H1 (cell line): ENCODE measurements around the gene MGAT5. TPM values are rescaled to one million over a fixed set of nuclear protein-coding genes. Genes with fewer than 3 reads are reported as not detected.

ENCODE experiments used
- CTCF ChIA-PET: fragments of 300-600 bp; sonication (Branson Sonifier 250); formaldehyde crosslinking; loops from one replicate; lab custom pipeline; 2021; ENCODE audit not compliant: partially characterized antibody; lab: Charles Lee
- POLR2A ChIA-PET: fragments of 300-600 bp; sonication (Branson Sonifier 250); formaldehyde crosslinking; loops from one replicate; lab custom pipeline; 2021; ENCODE audit warnings: inconsistent platforms; ENCODE audit not compliant: partially characterized antibody; lab: Charles Lee
- DNase-seq, 2 experiments: peaks; one replicate each; pipeline versions ENCODE4 v3.0.0 to v3.0.0-alpha.2; 2010 to 2022; ENCODE audit warnings: low spot score in 2 of 2, low read depth in 1 of 2, mixed read lengths in 1 of 2
- FAIRE-seq: peaks from 2 replicates; lab custom pipeline; 2011; peaks lifted over from hg19 to GRCh38; lab: Jason Lieb, UNC
- H2AFZ ChIP-seq: 2 replicates; pipeline ENCODE4 v1.8.1; 2012; ENCODE audit warnings: low read length, inconsistent platforms
- H2AK5ac ChIP-seq: 2 replicates; pipeline ENCODE4 v1.6.1; 2013; ENCODE audit warnings: low read depth, low read length
- H2BK120ac ChIP-seq: replicated peaks from 2 replicates; pipeline ENCODE3; 2013; ENCODE audit warnings: low read depth, low read length, inconsistent platforms
- H2BK12ac ChIP-seq: 2 replicates; pipeline ENCODE4 v1.6.1; 2013; ENCODE audit warnings: low read depth, low read length
- H2BK15ac ChIP-seq: 2 replicates; pipeline ENCODE4 v1.6.1; 2013; ENCODE audit warnings: low read length
- H2BK20ac ChIP-seq: 2 replicates; pipeline ENCODE4 v1.6.1; 2013; ENCODE audit warnings: low read length
- H2BK5ac ChIP-seq: 2 replicates; pipeline ENCODE4 v1.6.1; 2013; ENCODE audit warnings: low read depth, low read length
- H3K14ac ChIP-seq: 2 replicates; pipeline ENCODE4 v1.6.1; 2013; ENCODE audit warnings: inconsistent platforms; ENCODE audit not compliant: insufficient read length
- H3K18ac ChIP-seq: 2 replicates; pipeline ENCODE4 v1.6.1; 2013; ENCODE audit warnings: low read length; ENCODE audit errors: extremely low read depth
- H3K23ac ChIP-seq: 2 replicates; pipeline ENCODE4 v1.6.1; 2013; ENCODE audit warnings: inconsistent platforms; ENCODE audit not compliant: insufficient read length
- H3K23me2 ChIP-seq: 2 replicates; pipeline ENCODE4 v1.6.1; 2013; ENCODE audit warnings: low read depth, low read length
- H3K27ac ChIP-seq: 2 replicates; pipeline ENCODE4 v1.6.1; 2011; ENCODE audit warnings: low read depth, low read length, inconsistent platforms
- H3K27me3 ChIP-seq, 4 experiments: replicated peaks in 1 of 4; 1 replicate in 1 of 4; 2 replicates in 3 of 4; pipeline versions ENCODE4 v1.6.1 to v1.8.1; 2011 to 2013; ENCODE audit warnings: low read length in 3 of 4, mild to moderate bottlenecking in 3 of 4, inconsistent platforms in 2 of 4, mixed read lengths in 2 of 4, moderate library complexity in 1 of 4; ENCODE audit not compliant: control insufficient read depth in 3 of 4, insufficient read depth in 3 of 4; ENCODE audit errors: extremely low read depth in 1 of 4
- H3K36me3 ChIP-seq, 4 experiments: 2 replicates each; pipeline versions ENCODE4 v1.6.1 to v1.8.1; 2011 to 2013; ENCODE audit warnings: mild to moderate bottlenecking in 4 of 4, low read length in 3 of 4, moderate library complexity in 2 of 4, control low read depth in 1 of 4, inconsistent platforms in 1 of 4; ENCODE audit not compliant: insufficient read depth in 4 of 4, control insufficient read depth in 2 of 4
- H3K4ac ChIP-seq: replicated peaks from 2 replicates; pipeline ENCODE3; 2013; ENCODE audit warnings: low read length, low read depth, mixed read lengths, inconsistent platforms; ENCODE audit not compliant: insufficient read length
- H3K4me1 ChIP-seq, 4 experiments: replicated peaks in 1 of 4; 1 replicate in 1 of 4; 2 replicates in 3 of 4; pipeline versions ENCODE4 v1.6.1 to v1.8.1; 2011 to 2013; ENCODE audit warnings: low read length in 3 of 4, inconsistent platforms in 2 of 4, mixed read lengths in 1 of 4; ENCODE audit not compliant: insufficient read depth in 4 of 4, control insufficient read depth in 3 of 4
- H3K4me2 ChIP-seq, 2 experiments: 2 replicates each; pipeline versions ENCODE4 v1.6.1 to v1.8.1; 2011 to 2013; ENCODE audit warnings: low read depth in 2 of 2, low read length in 2 of 2, control low read depth in 1 of 2, inconsistent platforms in 1 of 2, mild to moderate bottlenecking in 1 of 2; ENCODE audit not compliant: insufficient read depth in 1 of 2
- H3K4me3 ChIP-seq, 4 experiments: fragments of 200-600, 300-600 bp in 1 of 4; sonication (generic), shearing (Covaris generic), sonication (Bioruptor Twin) in 1 of 4; 2 replicates each; pipeline versions ENCODE4 v1.5.1 to v1.8.1; 2011 to 2016; ENCODE audit warnings: low read length in 4 of 4, low read depth in 3 of 4, control low read depth in 2 of 4, inconsistent platforms in 2 of 4, mild to moderate bottlenecking in 2 of 4, mixed read lengths in 1 of 4, moderate library complexity in 1 of 4; ENCODE audit not compliant: insufficient read depth in 2 of 4; ENCODE audit errors: extremely low read depth in 1 of 4
- H3K56ac ChIP-seq: replicated peaks from 2 replicates; pipeline ENCODE3; 2013; ENCODE audit warnings: low read depth, mild to moderate bottlenecking, mixed read lengths, low read length, inconsistent platforms; ENCODE audit not compliant: insufficient read length
- H3K79me1 ChIP-seq: 2 replicates; pipeline ENCODE4 v1.6.1; 2013; ENCODE audit warnings: low read depth, low read length, control low read depth
- H3K79me2 ChIP-seq, 2 experiments: 2 replicates each; pipeline versions ENCODE4 v1.6.1 to v1.8.1; 2012 to 2013; ENCODE audit warnings: low read length in 2 of 2, mild to moderate bottlenecking in 2 of 2, inconsistent platforms in 1 of 2; ENCODE audit not compliant: insufficient read depth in 2 of 2, control insufficient read depth in 1 of 2
- H3K9ac ChIP-seq, 4 experiments: replicated peaks in 1 of 4; 1 replicate in 1 of 4; 2 replicates in 3 of 4; pipeline versions ENCODE4 v1.6.1 to v1.8.1; 2011 to 2013; ENCODE audit warnings: low read depth in 3 of 4, low read length in 3 of 4, control low read depth in 2 of 4, mild to moderate bottlenecking in 2 of 4, moderate library complexity in 2 of 4, inconsistent platforms in 1 of 4; ENCODE audit errors: extremely low read depth in 1 of 4
- H3K9me3 ChIP-seq, 2 experiments: 2 replicates each; pipeline versions ENCODE4 v1.6.1 to v1.8.1; 2012 to 2013; ENCODE audit warnings: mild to moderate bottlenecking in 2 of 2, moderate library complexity in 2 of 2, control low read depth in 1 of 2, inconsistent platforms in 1 of 2, low read depth in 1 of 2, low read length in 1 of 2, mixed read lengths in 1 of 2; ENCODE audit not compliant: insufficient read depth in 2 of 2
- H4K20me1 ChIP-seq, 2 experiments: replicated peaks in 1 of 2; 2 replicates each; pipeline versions ENCODE3 to v1.8.1; 2011 to 2013; ENCODE audit warnings: inconsistent platforms in 2 of 2, low read length in 2 of 2, mild to moderate bottlenecking in 1 of 2; ENCODE audit not compliant: insufficient read depth in 2 of 2, control insufficient read depth in 1 of 2
- H4K5ac ChIP-seq: 2 replicates; pipeline ENCODE4 v1.6.1; 2013; ENCODE audit warnings: low read length, low read depth, mixed read lengths, inconsistent platforms; ENCODE audit not compliant: insufficient read length
- H4K8ac ChIP-seq: 2 replicates; pipeline ENCODE4 v1.8.0; 2013; ENCODE audit warnings: mild to moderate bottlenecking, moderate library complexity, low read length, inconsistent platforms; ENCODE audit not compliant: insufficient read depth; ENCODE audit errors: extremely low read depth
- H4K91ac ChIP-seq: replicated peaks from 2 replicates; pipeline ENCODE3; 2013; ENCODE audit warnings: low read length, mixed read lengths, inconsistent platforms; ENCODE audit not compliant: insufficient read length
- ASH2L ChIP-seq: fragments of 200-600, 300-600 bp; sonication (generic); IDR thresholded peaks from one replicate; pipeline ENCODE4 v1.7.1; 2017; ENCODE audit warnings: low read length
- CBX5 ChIP-seq: fragments of 300-800, 300-1000 bp; sonication (generic); IDR thresholded peaks from 2 replicates; pipeline ENCODE4 v1.7.1; 2016; ENCODE audit warnings: antibody characterized with exemption, low read length, low read depth
- CBX8 ChIP-seq: fragments of 300-800, 300-1000 bp; sonication (generic); IDR thresholded peaks from 2 replicates; pipeline ENCODE4 v1.7.1; 2016; ENCODE audit warnings: low read depth, low read length, borderline replicate concordance
- CEBPB ChIP-seq: IDR thresholded peaks from 2 replicates; pipeline ENCODE4 v1.6.1; 2012; ENCODE audit warnings: low read depth, low read length
- EZH2 ChIP-seq: fragments of 200-600 bp; sonication (generic); IDR thresholded peaks from 2 replicates; pipeline ENCODE4 v1.7.1; 2012; ENCODE audit warnings: low read depth, mild to moderate bottlenecking, moderate library complexity, low read length, inconsistent platforms; ENCODE audit not compliant: severe bottlenecking
- HDAC2 ChIP-seq, 2 experiments: fragments of 300-600 bp in 1 of 2; sonication (generic) in 1 of 2; IDR thresholded peaks; 2 replicates each; pipeline ENCODE4 v1.6.1; 2011 to 2012; ENCODE audit warnings: low read depth in 2 of 2, low read length in 2 of 2, mild to moderate bottlenecking in 2 of 2, moderate library complexity in 2 of 2, borderline replicate concordance in 1 of 2, inconsistent platforms in 1 of 2
- JUN ChIP-seq: IDR thresholded peaks from 2 replicates; pipeline ENCODE4 v1.6.1; 2011; ENCODE audit warnings: low read depth, mild to moderate bottlenecking, improper control_type of control experiment, low read length
- KDM4A ChIP-seq: IDR thresholded peaks from one replicate; pipeline ENCODE4 v1.7.1; 2012; ENCODE audit warnings: low read depth, mild to moderate bottlenecking, moderate library complexity, low read length, inconsistent platforms; ENCODE audit not compliant: severe bottlenecking
- MAFK ChIP-seq: IDR thresholded peaks from 2 replicates; pipeline ENCODE4 v1.6.1; 2012; ENCODE audit warnings: low read depth, mild to moderate bottlenecking, improper control_type of control experiment, low read length
- SP1 ChIP-seq: IDR thresholded peaks from 2 replicates; pipeline ENCODE4 v1.6.1; 2011; ENCODE audit warnings: low read depth, low read length
- SRF ChIP-seq: IDR thresholded peaks from 2 replicates; pipeline ENCODE4 v1.6.1; 2011; ENCODE audit warnings: mild to moderate bottlenecking, low read depth, low read length, moderate library complexity
- TAF1 ChIP-seq: IDR thresholded peaks from 2 replicates; pipeline ENCODE4 v1.6.1; 2011; ENCODE audit warnings: mild to moderate bottlenecking, low read depth, low read length
- YY1 ChIP-seq: IDR thresholded peaks from 2 replicates; pipeline ENCODE4 v1.6.1; 2011; ENCODE audit warnings: low read depth, mild to moderate bottlenecking, low read length
- polyA plus RNA-seq, 7 experiments: library from polyadenylated mRNA; depleted of rRNA in 3 of 7; stranded (reverse) in 5 of 7; unstranded in 2 of 7; fragments of >200 nt in 5 of 7; fragments of 200-250 nt in 2 of 7; gene quantifications; 1 replicate in 5 of 7; 2 replicates in 1 of 7; 4 replicates in 1 of 7; pipeline versions ENCODE4 v1.2.1 to v1.2.3, GENCODE V29; 2011 to 2013; ENCODE audit warnings: missing spikeins in 2 of 7, mixed read lengths in 2 of 7
- total RNA-seq: library from RNA; stranded (reverse); fragmentation: NEBNext Ultra II Directional; extraction: Animal tissue kit (Norgen Biotek cat#: 25700); gene quantifications from 2 replicates; pipeline ENCODE4 v1.2.1, GENCODE V29; 2021

Gene MGAT5
- total and polyA plus RNA-seq, 2 of the 8 experiments (the other 6 are each of a cell fraction or from before 2014, with no cell fraction given) = 11.2 to 49.2 TPM

DNA sequence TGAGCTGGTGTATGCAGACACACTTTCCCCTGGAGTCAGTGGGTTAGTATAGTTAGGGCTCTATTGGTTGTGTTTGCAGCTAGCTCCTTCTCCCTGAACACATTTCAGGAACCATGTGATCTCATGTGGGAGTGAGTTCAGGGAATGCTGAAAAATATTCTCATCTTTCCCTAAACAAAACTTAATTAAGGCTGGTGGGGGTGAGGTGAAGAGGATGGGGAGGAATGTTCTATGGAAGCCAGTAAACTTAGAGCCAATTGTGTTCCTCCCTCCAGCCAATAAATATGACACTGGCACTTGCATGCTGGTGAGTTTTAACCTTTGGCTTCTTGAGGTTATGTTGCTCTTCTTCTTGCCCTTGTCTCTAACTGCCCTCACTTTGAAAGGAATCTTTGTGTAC lies 952 bp downstream of the MGAT5 start:
- H3K9me3 ChIP-seq = no peaks in the 10 kb centered on the region
- H4K8ac ChIP-seq = no peak overlapping the region
- H3K56ac ChIP-seq = no peak overlapping the region
- H3K36me3 ChIP-seq = peaks cover 0 to 10% (median 1%) of the 10 kb centered on the region in 4 experiments; a peak in 3 of 8 replicates
- H2BK120ac ChIP-seq = no peak overlapping the region
- no peak overlapping the region for H3K9ac ChIP-seq
- H2BK5ac ChIP-seq = no peak overlapping the region
- H2BK20ac ChIP-seq = no peak overlapping the region
- no peak overlapping the region for H3K4me2 ChIP-seq
- H2AFZ ChIP-seq = no peak overlapping the region
- H3K79me2 ChIP-seq = peaks cover 0 to 36% of the 10 kb centered on the region in 2 experiments; a peak in 1 of 4 replicates
- TF ChIP-seq HDAC2 (IDR thresholded peaks at IDR 0.05; ENCODE audit: borderline replicate concordance in 1 of 2, low read depth in 2 of 2, low read length in 2 of 2) = no peak
- TF ChIP-seq SP1 = no peak
- no peak for TF ChIP-seq CBX8
- no peak for TF ChIP-seq JUN
- no peak for TF ChIP-seq SRF
- TF ChIP-seq TAF1 = no peak
- TF ChIP-seq CEBPB = no peak
- no peak for TF ChIP-seq KDM4A
- TF ChIP-seq YY1 = no peak
- TF ChIP-seq EZH2 = no peak
- no peak for TF ChIP-seq CBX5
- TF ChIP-seq MAFK = no peak
- TF ChIP-seq ASH2L = no peak
- no peak overlapping the region for H3K14ac ChIP-seq
- H2BK12ac ChIP-seq = no peak overlapping the region
- no peak overlapping the region for H4K91ac ChIP-seq
- H2AK5ac ChIP-seq = no peak overlapping the region
- POLR2A ChIA-PET = interaction anchor here (1.4 kb wide), 1 partner anchor 135 kb away, joined by 3 read pairs; no protein-coding TSS in a partner anchor
- H3K23me2 ChIP-seq = no peaks in the 10 kb centered on the region; the same call in 1 of the 2 replicates
- no peak overlapping the region for H3K18ac ChIP-seq
- FAIRE-seq = no peak
- no peak overlapping the region for H3K4me3 ChIP-seq
- H3K27me3 ChIP-seq = no peaks in the 10 kb centered on the region
- no peak for DNase-seq
- peaks cover 9% of the 10 kb centered on the region for H3K79me1 ChIP-seq
- no peak overlapping the region for H4K5ac ChIP-seq
- CTCF ChIA-PET = interaction anchor here (1.1 to 3.3 kb wide), 3 partner anchors 11 to 141 kb away, joined by 3 to 22 read pairs (median 4); no protein-coding TSS in a partner anchor
- no peak overlapping the region for H3K23ac ChIP-seq
- no peaks in the 10 kb centered on the region; a peak in 1 of 7 replicates for H3K4me1 ChIP-seq
- no peak overlapping the region for H3K4ac ChIP-seq
- H4K20me1 ChIP-seq = peaks cover 0 to 9% of the 10 kb centered on the region in 2 experiments
- H2BK15ac ChIP-seq = no peak overlapping the region
- no peak overlapping the region for H3K27ac ChIP-seq
